Kidney epithelial cell (primary cell): Measurements from ENCODE around the gene LPIN3. TPM values are rescaled to one million over a fixed set of nuclear protein-coding genes. Genes with fewer than 3 reads are reported as not detected.

Source experiments
- DNase-seq: peaks from one replicate; pipeline ENCODE4 v3.0.0-alpha.2; 2010; ENCODE audit warnings: low read depth
- H3K27me3 ChIP-seq: 2 replicates; pipeline ENCODE4 v1.6.0; 2011; ENCODE audit warnings: low read length; ENCODE audit not compliant: control insufficient read depth, insufficient read depth
- H3K36me3 ChIP-seq: 2 replicates; pipeline ENCODE4 v1.5.1; 2011; ENCODE audit warnings: low read length; ENCODE audit not compliant: control insufficient read depth, insufficient read depth
- H3K4me3 ChIP-seq: 2 replicates; pipeline ENCODE4 v1.5.1; 2011; ENCODE audit warnings: low read depth, mild to moderate bottlenecking, control low read depth, low read length
- CTCF ChIP-seq: IDR thresholded peaks from 2 replicates; pipeline ENCODE4 v1.5.1; 2011; ENCODE audit warnings: mild to moderate bottlenecking, moderate library complexity, low read length, control low read depth, inconsistent platforms; ENCODE audit not compliant: insufficient read depth, poor library complexity, severe bottlenecking
- total RNA-seq: library from RNA; depleted of rRNA; stranded (reverse); fragments of >200 nt; gene quantifications from 2 replicates; pipeline ENCODE4 v1.2.3, GENCODE V29; 2015

Gene LPIN3
- total RNA-seq, 1 donor from 2014 or later = 14.7 TPM

- H3K27me3 ChIP-seq = no peaks in the 10 kb centered on the region
- no peak for DNase-seq
- TF ChIP-seq CTCF = no peak
Measured at GRCh38 chr20:41391587-41392001, 51.0 kb downstream of the LPIN3 start.

GRCh38 chr20:41392295-41392694 lies 51.7 kb downstream of the LPIN3 start:
- no peak overlapping the region for H3K4me3 ChIP-seq
- TF ChIP-seq CTCF = no peak
- no peak for DNase-seq

More at GRCh38 chr20:41391587-41392001, 51.0 kb downstream of the LPIN3 start:
- H3K4me3 ChIP-seq = no peak overlapping the region
- no peaks in the 10 kb centered on the region for H3K36me3 ChIP-seq

DNA sequence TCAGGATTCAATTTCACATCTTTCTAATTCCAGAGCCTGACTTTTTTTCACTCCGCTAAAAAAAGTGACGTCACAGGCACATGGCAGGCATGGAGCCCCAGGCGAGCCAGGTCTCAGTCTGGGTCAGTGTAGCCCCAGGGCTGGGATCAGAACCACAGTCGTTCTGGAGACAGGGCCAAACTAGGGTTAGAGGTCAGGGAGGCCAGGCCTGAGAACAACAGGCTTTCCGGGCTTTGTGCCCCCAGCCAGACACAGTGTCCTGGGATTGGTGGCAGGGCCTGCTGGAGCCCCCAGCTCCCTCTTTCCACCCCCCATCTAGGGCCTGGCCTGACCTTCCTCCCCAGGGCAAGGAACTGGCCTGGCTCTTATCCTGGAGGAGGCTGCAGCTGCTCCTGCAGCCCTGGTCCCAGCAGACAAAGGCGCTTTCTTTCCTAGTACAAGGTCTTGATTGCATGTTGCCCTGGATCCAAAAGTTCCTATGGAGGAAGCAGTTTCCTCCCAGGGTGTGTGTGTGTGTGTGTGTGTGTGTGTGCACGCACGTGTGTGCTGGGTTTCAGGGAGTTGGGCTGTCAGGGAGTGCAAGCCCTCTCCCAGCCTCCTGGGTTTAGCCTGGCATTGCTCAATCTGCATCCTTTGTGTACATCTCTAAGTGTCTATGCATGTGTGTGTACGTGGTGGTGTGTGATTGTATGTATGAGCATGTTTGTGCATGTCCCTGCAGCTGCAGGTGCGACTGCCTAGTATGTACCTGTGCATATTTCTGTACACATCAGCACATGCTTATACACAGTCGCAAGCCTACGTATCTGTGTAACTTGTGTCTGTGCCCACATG lies 52.5 kb downstream of the LPIN3 start:
- no peak for TF ChIP-seq CTCF
- H3K36me3 ChIP-seq = no peaks in the 10 kb centered on the region
- H3K4me3 ChIP-seq = no peak overlapping the region
- DNase-seq = no peak
- H3K27me3 ChIP-seq = no peaks in the 10 kb centered on the region

More at GRCh38 chr20:41392295-41392694, 51.7 kb downstream of the LPIN3 start:
- no peaks in the 10 kb centered on the region for H3K27me3 ChIP-seq
- H3K36me3 ChIP-seq = no peaks in the 10 kb centered on the region

DNA sequence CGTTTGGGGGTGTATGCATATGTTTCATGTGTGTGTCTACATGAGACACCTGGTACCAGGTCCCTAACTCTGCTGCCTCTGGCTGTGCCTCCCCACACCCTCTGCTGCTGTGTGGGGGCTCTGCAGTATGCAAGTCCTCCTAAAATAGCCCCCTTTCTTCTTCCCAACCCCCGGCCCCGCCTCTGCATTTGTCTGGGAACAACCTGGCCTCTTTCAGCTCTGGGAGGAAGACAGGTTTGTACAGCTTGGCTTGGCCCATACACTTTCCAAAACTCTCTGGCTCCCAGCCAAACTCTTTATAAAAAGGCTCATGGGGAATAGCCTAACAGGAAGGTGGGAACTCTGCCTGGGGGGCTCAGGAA lies 53.1 kb downstream of the LPIN3 start:
- no peaks in the 10 kb centered on the region for H3K36me3 ChIP-seq
- H3K4me3 ChIP-seq = no peak overlapping the region
- DNase-seq = no peak
- no peaks in the 10 kb centered on the region for H3K27me3 ChIP-seq
- TF ChIP-seq CTCF = no peak

- no peak for TF ChIP-seq CTCF
- H3K4me3 ChIP-seq = no peak overlapping the region
- no peaks in the 10 kb centered on the region for H3K27me3 ChIP-seq
- no peak for DNase-seq
- H3K36me3 ChIP-seq = no peaks in the 10 kb centered on the region
Measured at GRCh38 chr20:41394081-41394480, 53.5 kb downstream of the LPIN3 start.
